Measurements from ENCODE around the gene ADAMTS6.

DNA sequence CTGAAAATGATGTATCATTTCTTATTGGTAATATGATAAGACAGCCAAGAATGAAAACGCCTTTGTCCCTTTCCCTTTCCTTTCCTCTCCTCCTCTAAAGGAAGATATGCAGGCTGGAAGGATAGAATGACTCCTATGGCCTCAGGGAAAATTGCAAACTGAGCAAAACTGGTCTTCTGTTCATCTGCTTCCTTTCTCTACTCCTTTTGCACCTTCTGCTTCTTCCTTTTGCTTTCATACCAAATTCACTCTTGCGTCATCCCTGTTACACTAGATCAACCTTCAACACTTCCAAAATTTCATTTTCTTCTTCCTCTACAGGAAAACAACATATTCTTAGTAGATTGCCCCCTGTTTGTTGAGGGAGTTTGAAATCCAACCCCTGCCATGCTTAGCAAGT is 234.1 kb downstream of the ADAMTS6 start:
- TF ChIP-seq, protein P1, sequence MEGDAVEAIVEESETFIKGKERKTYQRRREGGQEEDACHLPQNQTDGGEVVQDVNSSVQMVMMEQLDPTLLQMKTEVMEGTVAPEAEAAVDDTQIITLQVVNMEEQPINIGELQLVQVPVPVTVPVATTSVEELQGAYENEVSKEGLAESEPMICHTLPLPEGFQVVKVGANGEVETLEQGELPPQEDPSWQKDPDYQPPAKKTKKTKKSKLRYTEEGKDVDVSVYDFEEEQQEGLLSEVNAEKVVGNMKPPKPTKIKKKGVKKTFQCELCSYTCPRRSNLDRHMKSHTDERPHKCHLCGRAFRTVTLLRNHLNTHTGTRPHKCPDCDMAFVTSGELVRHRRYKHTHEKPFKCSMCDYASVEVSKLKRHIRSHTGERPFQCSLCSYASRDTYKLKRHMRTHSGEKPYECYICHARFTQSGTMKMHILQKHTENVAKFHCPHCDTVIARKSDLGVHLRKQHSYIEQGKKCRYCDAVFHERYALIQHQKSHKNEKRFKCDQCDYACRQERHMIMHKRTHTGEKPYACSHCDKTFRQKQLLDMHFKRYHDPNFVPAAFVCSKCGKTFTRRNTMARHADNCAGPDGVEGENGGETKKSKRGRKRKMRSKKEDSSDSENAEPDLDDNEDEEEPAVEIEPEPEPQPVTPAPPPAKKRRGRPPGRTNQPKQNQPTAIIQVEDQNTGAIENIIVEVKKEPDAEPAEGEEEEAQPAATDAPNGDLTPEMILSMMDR (IDR thresholded peaks at IDR 0.05), result no peak
- TF ChIP-seq POLR2A (IDR thresholded peaks at IDR 0.05), result no peak

Measured in tibial nerve (tissue), 3 donors.